Muscle of back (tissue), 11 donors: ENCODE results near the gene PXN. TPM values are rescaled to one million over a fixed set of nuclear protein-coding genes. Genes with fewer than 3 reads are reported as not detected.
"Not testable (repeated sequence)": the region's sequence is repeated elsewhere in the genome, so short reads cannot be mapped to it uniquely, and the experiment has no call there.

Source experiments
- DNase-seq, 3 donors: peaks; one replicate each; pipeline versions ENCODE4 v3.0.0 to v3.0.0-alpha.2; 2013
- polyA plus RNA-seq, 10 donors: library from polyadenylated mRNA; unstranded; fragments of 120-200 nt; gene quantifications; one replicate each; pipeline ENCODE4 v1.2.1, GENCODE V29; 2013; ENCODE audit not compliant: insufficient read length in 10 of 10

PXN gene
- polyA plus RNA-seq, 10 donors, result 88.7 to 164 (median 134) TPM

GRCh38 chr12:120213182-120213581 is 52.3 kb downstream of the PXN start:
- DNase-seq, result not testable (repeated sequence)

GRCh38 chr12:120212301-120212700 is 53.2 kb downstream of the PXN start:
- DNase-seq, result no peak

GRCh38 chr12:120211904-120212283 is 53.6 kb downstream of the PXN start:
- DNase-seq, result no peak

- no peak for DNase-seq
Observed at GRCh38 chr12:120211243-120211903, 54.2 kb downstream of the PXN start.

GRCh38 chr12:120209851-120210250 is 55.7 kb downstream of the PXN start:
- DNase-seq, result no peak

GRCh38 chr12:120207227-120207626 is 58.3 kb downstream of the PXN start:
- no peak for DNase-seq

GRCh38 chr12:120206781-120207180 is 58.7 kb downstream of the PXN start:
- not testable (repeated sequence) for DNase-seq

- no peak for DNase-seq
Observed at GRCh38 chr12:120206228-120206627, 59.3 kb downstream of the PXN start.

GRCh38 chr12:120204171-120204570 is 61.4 kb downstream of the PXN start:
- no peak for DNase-seq

GRCh38 chr12:120200364-120200800 is 65.1 kb downstream of the PXN start:
- DNase-seq, result no peak

- peak; percentile 33 to 53 (median 34) for DNase-seq
Observed at GRCh38 chr12:120199595-120200306, 65.8 kb downstream of the PXN start.

GRCh38 chr12:120199025-120199424 is 66.5 kb downstream of the PXN start:
- no peak for DNase-seq

- DNase-seq, result no peak
Observed at GRCh38 chr12:120197542-120197887, 68.0 kb downstream of the PXN start.

GRCh38 chr12:120196817-120197541 is 68.6 kb downstream of the PXN start:
- DNase-seq, result not testable (repeated sequence)

GRCh38 chr12:120196363-120196762 is 69.2 kb downstream of the PXN start:
- DNase-seq, result no peak

GRCh38 chr12:120194534-120195395 is 70.8 kb downstream of the PXN start, which contains the start of gene GCN1:
TSS of gene GCN1 (minus strand) at chr12:120194715. CDS start at chr12:120194697, 18 bp downstream.
- peak; percentile 79 to 95 (median 91) for DNase-seq

GRCh38 chr12:120194226-120194533 is 71.3 kb downstream of the PXN start:
- DNase-seq, result no peak

GRCh38 chr12:120193286-120193685 is 72.2 kb downstream of the PXN start:
- DNase-seq, result not testable (repeated sequence)

GRCh38 chr12:120190985-120191480 is 74.5 kb downstream of the PXN start:
- no peak for DNase-seq

GRCh38 chr12:120190386-120190785 is 75.1 kb downstream of the PXN start:
- no peak for DNase-seq

- DNase-seq, result no peak
Observed at GRCh38 chr12:120186654-120187053, 78.9 kb downstream of the PXN start.

- no peak for DNase-seq
Observed at GRCh38 chr12:120183211-120183631, 82.3 kb downstream of the PXN start.
